GM23338 (cell line): ENCODE measurements around the gene MAP3K4. TPM values are rescaled to one million over a fixed set of nuclear protein-coding genes. Genes with fewer than 3 reads are reported as not detected.

ENCODE experiments used
- ATAC-seq: fragments of 200-7000 bp; cut with Tn5 transposase; 3 replicates; pipeline ENCODE4 v1.9.1; 2020
- DNase-seq: peaks from one replicate; pipeline ENCODE4 v3.0.0-alpha.2; 2015; ENCODE audit warnings: low spot score
- H2AFZ ChIP-seq: fragments of 200-600 bp; sonication (generic); 2 replicates; pipeline ENCODE4 v1.8.0; 2016; ENCODE audit warnings: antibody characterized with exemption, mild to moderate bottlenecking, moderate library complexity
- H3F3A ChIP-seq: fragments of 200-600 bp; sonication (generic); replicated peaks from 2 replicates; pipeline ENCODE4 v1.8.0; 2017; ENCODE audit warnings: antibody characterized with exemption, mixed run types, low read depth
- H3K27ac ChIP-seq: fragments of 200-600 bp; sonication (generic); 2 replicates; pipeline ENCODE4 v1.6.1; 2016; ENCODE audit warnings: low read depth
- H3K27me3 ChIP-seq: fragments of 200-600 bp; sonication (generic); 2 replicates; pipeline ENCODE4 v1.8.0; 2016; ENCODE audit warnings: mild to moderate bottlenecking, mixed run types, moderate library complexity; ENCODE audit not compliant: insufficient read depth
- H3K36me3 ChIP-seq: fragments of 200-600 bp; sonication (generic); 2 replicates; pipeline ENCODE4 v1.8.0; 2016; ENCODE audit warnings: mild to moderate bottlenecking; ENCODE audit not compliant: insufficient read depth
- H3K4me1 ChIP-seq: fragments of 200-600 bp; sonication (generic); 2 replicates; pipeline ENCODE4 v1.8.0; 2016; ENCODE audit warnings: mild to moderate bottlenecking, moderate library complexity; ENCODE audit not compliant: insufficient read depth
- H3K4me2 ChIP-seq: fragments of 200-600 bp; sonication (generic); 2 replicates; pipeline ENCODE4 v1.7.1; 2017; ENCODE audit warnings: mixed run types
- H3K4me3 ChIP-seq: fragments of 200-600 bp; sonication (generic); 2 replicates; pipeline ENCODE4 v1.6.1; 2016; ENCODE audit warnings: mixed run types
- H3K79me2 ChIP-seq: fragments of 200-600 bp; sonication (generic); replicated peaks from 2 replicates; pipeline ENCODE4 v1.8.0; 2017; ENCODE audit warnings: mild to moderate bottlenecking; ENCODE audit not compliant: insufficient read depth
- H3K9me2 ChIP-seq: fragments of 200-600 bp; sonication (generic); 2 replicates; pipeline ENCODE4 v1.8.0; 2017; ENCODE audit not compliant: insufficient read depth
- H4K20me1 ChIP-seq: fragments of 200-600 bp; sonication (generic); replicated peaks from 2 replicates; pipeline ENCODE4 v1.8.0; 2017; ENCODE audit warnings: mild to moderate bottlenecking; ENCODE audit not compliant: insufficient read depth
- H3K27ac Mint-ChIP-seq: 2 replicates; pipeline ENCODE4 v1.8.0; 2020; ENCODE audit warnings: inconsistent platforms, mild to moderate bottlenecking, moderate library complexity, mixed read lengths
- H3K27me3 Mint-ChIP-seq: 3 replicates; pipeline ENCODE4 v1.8.0; 2022; ENCODE audit warnings: low read depth, mild to moderate bottlenecking, moderate library complexity, mixed read lengths, inconsistent platforms; ENCODE audit not compliant: insufficient read depth, poor library complexity
- H3K36me3 Mint-ChIP-seq: 3 replicates; pipeline ENCODE4 v1.8.0; 2021; ENCODE audit warnings: low read depth, mild to moderate bottlenecking, inconsistent platforms, moderate library complexity, mixed read lengths
- H3K4me1 Mint-ChIP-seq: 3 replicates; pipeline ENCODE4 v1.8.0; 2020; ENCODE audit warnings: mild to moderate bottlenecking, inconsistent platforms, mixed read lengths
- H3K4me3 Mint-ChIP-seq: 3 replicates; pipeline ENCODE4 v1.8.0; 2021; ENCODE audit warnings: moderate library complexity, mild to moderate bottlenecking, inconsistent platforms, mixed read lengths
- H3K9me3 Mint-ChIP-seq: 3 replicates; pipeline ENCODE4 v1.8.0; 2020; ENCODE audit warnings: moderate library complexity, mild to moderate bottlenecking, inconsistent platforms, mixed read lengths
- CREB1 ChIP-seq: fragments of 250-450 bp; sonication (Bioruptor Pico); IDR thresholded peaks from 2 replicates; pipeline ENCODE4 v1.5.0; 2020; ENCODE audit warnings: low read depth, mild to moderate bottlenecking, moderate library complexity
- ETS1 ChIP-seq: IDR thresholded peaks from 2 replicates; pipeline ENCODE4 v1.6.1; 2016; ENCODE audit warnings: antibody characterized with exemption
- EZH2phosphoT487 ChIP-seq: fragments of 200-600 bp; sonication (generic); IDR thresholded peaks from one replicate; pipeline ENCODE4 v1.8.1; 2018; ENCODE audit warnings: antibody characterized with exemption; ENCODE audit not compliant: unreplicated experiment
- JUNB ChIP-seq: IDR thresholded peaks from one replicate; pipeline ENCODE4 v1.6.1; 2016; ENCODE audit warnings: antibody characterized with exemption; ENCODE audit not compliant: unreplicated experiment
- POLR2AphosphoS5 ChIP-seq: IDR thresholded peaks from 2 replicates; pipeline ENCODE4 v1.6.1; 2016; ENCODE audit warnings: antibody characterized with exemption, low read depth
- STAT1 ChIP-seq: IDR thresholded peaks from one replicate; pipeline ENCODE4 v1.6.1; 2016; ENCODE audit warnings: antibody characterized with exemption; ENCODE audit not compliant: unreplicated experiment
- ZNF331 ChIP-seq: fragments of 250-450 bp; sonication (Bioruptor Pico); IDR thresholded peaks from 2 replicates; pipeline ENCODE4 v1.5.0; 2020; ENCODE audit warnings: low read depth, mild to moderate bottlenecking, moderate library complexity
- ZNF462 ChIP-seq: fragments of 250-450 bp; sonication (Bioruptor Pico); IDR thresholded peaks from 2 replicates; pipeline ENCODE4 v1.5.0; 2020; ENCODE audit warnings: mild to moderate bottlenecking, moderate library complexity
- polyA plus RNA-seq: library from polyadenylated mRNA; unstranded; fragments of >200 nt; fragmentation: Nextera tagmentation; extraction: Ambion mirVana; gene quantifications from 2 replicates; pipeline ENCODE4 v1.2.1, GENCODE V29; 2016
- total RNA-seq: library from RNA; depleted of rRNA; stranded (reverse); fragments of >200 nt; shearing (Covaris generic); gene quantifications from 2 replicates; pipeline ENCODE4 v1.2.3, GENCODE V29; 2014

The MAP3K4 gene
- total and polyA plus RNA-seq, 2 experiments from 2014 or later = 44.4 to 48.8 TPM

GRCh38 chr6:161066511-161066910 is 74.9 kb downstream of the MAP3K4 start (continued):
- TF ChIP-seq CREB1 (CRISPR knock-in tag) (no peak), STAT1 (no peak), ETS1 (no peak), ZNF462 (CRISPR knock-in tag) (no peak), ZNF331 (CRISPR knock-in tag) (no peak)

- H3K4me1 ChIP-seq = no peaks in the 10 kb centered on the region
- H2AFZ ChIP-seq = no peak overlapping the region
- no peak overlapping the region for H3K4me3 Mint-ChIP-seq
- peaks cover 17% of the 10 kb centered on the region for H3K36me3 Mint-ChIP-seq
- no peak overlapping the region for H3K27ac Mint-ChIP-seq
- no peaks in the 10 kb centered on the region for H3F3A ChIP-seq
- no peaks in the 10 kb centered on the region for H3K27me3 ChIP-seq
- H3K79me2 ChIP-seq = peaks cover 39% of the 10 kb centered on the region
- no peak for ATAC-seq
- H3K9me3 Mint-ChIP-seq = peaks cover 4% of the 10 kb centered on the region; the same call in 2 of the 3 replicates
- H3K27ac ChIP-seq = no peak overlapping the region
- H3K4me1 Mint-ChIP-seq = peaks cover 7% of the 10 kb centered on the region
- H3K27me3 Mint-ChIP-seq = no peaks in the 10 kb centered on the region
- no peak overlapping the region for H3K4me3 ChIP-seq
- DNase-seq = no peak
- H3K36me3 ChIP-seq = no peaks in the 10 kb centered on the region
- H3K4me2 ChIP-seq = no peak overlapping the region
- H4K20me1 ChIP-seq = no peaks in the 10 kb centered on the region; the same call in 1 of the 2 replicates
- H3K9me2 ChIP-seq = no peaks in the 10 kb centered on the region
- TF ChIP-seq ZNF331 (CRISPR knock-in tag) (no peak), ETS1 (no peak), CREB1 (CRISPR knock-in tag) (no peak), POLR2AphosphoS5 (no peak), EZH2phosphoT487 (no peak), JUNB (no peak)
These were observed 76.2 kb downstream of the MAP3K4 start for GRCh38 chr6:161067749-161068148.
